GM23248 (cell line): Measurements from ENCODE around the gene SLC1A2. TPM values are rescaled to one million over a fixed set of nuclear protein-coding genes. Genes with fewer than 3 reads are reported as not detected.
A peak's percentile ranks its signal among the peaks of the same experiment; 100 is the strongest.

ENCODE experiments used
- DNase-seq: peaks from one replicate; pipeline ENCODE4 v3.0.0-alpha.2; 2015
- H2AFZ ChIP-seq: fragments of 200-600 bp; sonication (generic); 2 replicates; pipeline ENCODE4 v1.6.1; 2016; ENCODE audit warnings: antibody characterized with exemption
- H3F3A ChIP-seq: fragments of 200-600 bp; sonication (generic); 2 replicates; pipeline ENCODE4 v1.6.1; 2016; ENCODE audit warnings: mild to moderate bottlenecking, antibody characterized with exemption, mixed run types; ENCODE audit not compliant: insufficient read depth
- H3K27ac ChIP-seq: fragments of 200-600 bp; sonication (generic); 2 replicates; pipeline ENCODE4 v1.5.1; 2016; ENCODE audit warnings: mild to moderate bottlenecking
- H3K27me3 ChIP-seq: fragments of 200-600 bp; sonication (generic); replicated peaks from 2 replicates; pipeline ENCODE4 v1.6.1; 2016; ENCODE audit warnings: mild to moderate bottlenecking; ENCODE audit not compliant: insufficient read depth
- H3K36me3 ChIP-seq: fragments of 200-600 bp; sonication (generic); 2 replicates; pipeline ENCODE4 v1.6.1; 2016; ENCODE audit warnings: low read depth, mild to moderate bottlenecking
- H3K4me1 ChIP-seq: fragments of 200-600 bp; sonication (generic); 2 replicates; pipeline ENCODE4 v1.6.1; 2016; ENCODE audit warnings: mild to moderate bottlenecking; ENCODE audit not compliant: insufficient read depth
- H3K4me2 ChIP-seq: fragments of 200-600 bp; sonication (generic); one replicate; pipeline ENCODE4 v1.6.1; 2016; ENCODE audit warnings: mild to moderate bottlenecking; ENCODE audit not compliant: unreplicated experiment
- H3K4me3 ChIP-seq: fragments of 200-600 bp; sonication (generic); 2 replicates; pipeline ENCODE4 v1.5.1; 2016; ENCODE audit warnings: mild to moderate bottlenecking
- H3K79me2 ChIP-seq: fragments of 200-600 bp; sonication (generic); 2 replicates; pipeline ENCODE4 v1.6.1; 2016; ENCODE audit warnings: mild to moderate bottlenecking; ENCODE audit not compliant: insufficient read depth
- H3K9ac ChIP-seq: fragments of 200-600 bp; sonication (generic); 2 replicates; pipeline ENCODE4 v1.6.1; 2016; ENCODE audit warnings: mild to moderate bottlenecking
- H3K9me2 ChIP-seq: fragments of 200-600 bp; sonication (generic); 2 replicates; pipeline ENCODE4 v1.6.1; 2016; ENCODE audit warnings: mixed run types, mild to moderate bottlenecking, moderate library complexity; ENCODE audit not compliant: insufficient read depth
- H3K9me3 ChIP-seq: fragments of 200-600 bp; sonication (generic); one replicate; pipeline ENCODE4 v1.6.1; 2017; ENCODE audit warnings: low read depth
- H4K20me1 ChIP-seq: fragments of 200-600 bp; sonication (generic); 2 replicates; pipeline ENCODE4 v1.6.0; 2016; ENCODE audit not compliant: insufficient read depth
- EZH2 ChIP-seq: fragments of 200-600 bp; sonication (generic); IDR thresholded peaks from 2 replicates; pipeline ENCODE4 v1.6.1; 2018; ENCODE audit warnings: antibody characterized with exemption, mild to moderate bottlenecking; ENCODE audit not compliant: insufficient read depth, poor library complexity, severe bottlenecking
- EZH2phosphoT487 ChIP-seq: fragments of 200-600 bp; sonication (generic); IDR thresholded peaks from 2 replicates; pipeline ENCODE4 v1.6.1; 2018; ENCODE audit warnings: antibody characterized with exemption, moderate library complexity, mild to moderate bottlenecking, low read depth; ENCODE audit not compliant: insufficient read depth
- WGBS, 2 experiments: methylation state at CpG; one replicate each; pipeline ENCODE4 v1.1.6; 2015 to 2017; ENCODE audit warnings: low lambda C conversion rate in 2 of 2, low coverage in 1 of 2; ENCODE audit errors: missing lambda C conversion rate in 2 of 2; 5-methylcytosine and 5-hydroxymethylcytosine counted together
- in situ Hi-C: fragments of 300-500 bp; cut with MboI; formaldehyde crosslinking; loops from 2 replicates; pipeline ENCODE4 v1.15.0; 2020
- polyA plus RNA-seq: library from polyadenylated mRNA; unstranded; fragments of >200 nt; fragmentation: Nextera tagmentation; extraction: Ambion mirVana; gene quantifications from 2 replicates; pipeline ENCODE4 v1.2.1, GENCODE V29; 2016
- total RNA-seq: library from RNA; depleted of rRNA; stranded (reverse); fragments of >200 nt; shearing (Covaris generic); gene quantifications from 2 replicates; pipeline ENCODE4 v1.2.3, GENCODE V29; 2014

Gene SLC1A2
- total and polyA plus RNA-seq, 2 experiments from 2014 or later, result 0.88 to 1.2 TPM

DNA sequence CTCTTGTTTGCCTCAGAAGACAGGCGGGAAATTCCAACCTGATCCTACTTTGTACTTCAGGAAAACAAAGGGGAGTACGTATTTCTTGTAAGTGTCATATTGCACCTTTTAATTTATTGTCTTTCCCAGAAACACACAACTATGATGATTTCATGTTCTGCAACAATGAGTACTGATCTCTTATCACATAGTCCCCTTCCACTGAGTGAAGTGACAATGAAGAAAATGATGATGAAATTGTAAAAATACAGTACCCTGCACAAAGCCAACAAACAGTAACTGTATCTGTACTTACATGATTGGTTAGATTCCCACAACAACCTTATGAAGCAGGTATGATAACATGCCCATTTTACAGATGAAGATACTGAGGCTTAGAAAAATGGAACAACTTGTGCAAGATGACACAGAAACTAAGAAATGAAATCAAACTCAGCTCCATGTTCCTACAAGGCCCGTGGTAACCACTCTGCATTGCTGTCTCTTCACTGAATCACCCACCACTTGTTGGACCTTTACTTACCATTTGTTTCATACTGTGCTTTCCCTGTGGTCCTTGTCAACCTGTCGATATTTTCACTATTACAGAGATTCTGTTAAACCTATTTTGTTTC, 37.5 kb downstream of the SLC1A2 start:
- no peaks in the 10 kb centered on the region for H3K79me2 ChIP-seq
- no peaks in the 10 kb centered on the region for H3K27me3 ChIP-seq
- TF ChIP-seq EZH2, result no peak
- TF ChIP-seq EZH2phosphoT487, result no peak
- DNase-seq, result no peak
- H2AFZ ChIP-seq, result no peak overlapping the region
- H3K4me2 ChIP-seq, result no peak overlapping the region
- no peaks in the 10 kb centered on the region for H3K9me2 ChIP-seq
- in situ Hi-C loops, result no loop called here
- peaks cover 7% of the 10 kb centered on the region; the same call in 1 of the 2 replicates for H3F3A ChIP-seq
- H4K20me1 ChIP-seq, result no peaks in the 10 kb centered on the region
- no peak overlapping the region for H3K4me3 ChIP-seq
- H3K9ac ChIP-seq, result no peak overlapping the region
- no peak overlapping the region for H3K27ac ChIP-seq
- WGBS, 2 experiments, result 93 to 95% methylated on average over 4 of the region's 4 CpGs
- peaks cover 5% of the 10 kb centered on the region for H3K4me1 ChIP-seq
- no peaks in the 10 kb centered on the region for H3K36me3 ChIP-seq
- no peaks in the 10 kb centered on the region for H3K9me3 ChIP-seq

DNA sequence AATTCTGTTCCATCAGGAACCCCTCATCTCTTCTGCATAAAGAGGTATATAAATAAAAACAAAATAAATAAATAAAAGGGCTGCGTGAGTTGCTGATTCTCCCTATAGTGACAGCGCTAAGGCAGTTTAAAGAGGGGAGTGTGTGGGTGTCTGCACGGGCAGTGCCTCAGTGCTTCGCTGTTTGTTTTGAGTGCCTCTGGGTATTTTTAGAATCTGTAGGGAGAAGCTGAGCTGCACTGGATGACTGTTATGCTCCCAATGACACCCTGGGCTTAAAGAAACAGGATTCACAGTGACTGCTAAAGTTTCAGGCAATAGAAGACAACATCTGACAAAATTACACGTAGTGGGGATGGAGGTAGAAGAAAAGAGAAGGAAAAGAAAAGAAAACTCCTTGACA, 38.8 kb downstream of the SLC1A2 start:
- no peaks in the 10 kb centered on the region for H3K79me2 ChIP-seq
- H3K9ac ChIP-seq, result no peak overlapping the region
- H3K4me1 ChIP-seq, result peaks cover 16% of the 10 kb centered on the region
- no peak overlapping the region for H3K27ac ChIP-seq
- H3K9me3 ChIP-seq, result no peaks in the 10 kb centered on the region
- no peaks in the 10 kb centered on the region for H3K27me3 ChIP-seq
- no peaks in the 10 kb centered on the region for H4K20me1 ChIP-seq
- H3K9me2 ChIP-seq, result no peaks in the 10 kb centered on the region
- H3K36me3 ChIP-seq, result no peaks in the 10 kb centered on the region
- TF ChIP-seq EZH2 (no peak), EZH2phosphoT487 (no peak)
- peaks cover 16% of the 10 kb centered on the region; the same call in 1 of the 2 replicates for H3F3A ChIP-seq
- no peak overlapping the region for H2AFZ ChIP-seq
- H3K4me3 ChIP-seq, result no peak overlapping the region
- H3K4me2 ChIP-seq, result no peak overlapping the region
- WGBS, 2 experiments, result 85 to 90% methylated on average over 5 of the region's 5 CpGs
- DNase-seq, result no peak
- in situ Hi-C loops, result no loop called here

DNA sequence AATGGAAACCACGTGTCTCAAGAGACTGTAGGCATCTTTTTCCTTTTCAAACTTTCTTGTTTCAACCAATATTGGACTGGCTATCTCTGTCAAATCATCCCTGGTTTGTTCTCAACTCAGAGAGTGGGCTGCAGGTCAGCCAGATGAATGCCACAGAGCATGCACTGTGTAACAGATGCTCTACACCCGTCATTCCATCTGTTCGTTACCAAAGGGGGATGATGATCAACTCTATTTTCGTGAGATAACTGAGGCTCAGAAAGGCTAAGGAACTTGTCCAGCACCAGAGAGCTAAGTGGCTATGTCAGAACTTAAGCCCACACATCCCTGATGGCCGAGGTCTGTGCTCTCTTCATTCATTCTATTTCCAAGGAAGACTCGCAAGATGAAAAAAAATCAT, 42.1 kb downstream of the SLC1A2 start:
- DNase-seq, result no peak
- peaks cover 16% of the 10 kb centered on the region for H3K4me1 ChIP-seq
- H3K9me2 ChIP-seq, result no peaks in the 10 kb centered on the region
- no peaks in the 10 kb centered on the region for H3K27me3 ChIP-seq
- H3K9me3 ChIP-seq, result no peaks in the 10 kb centered on the region
- WGBS, 2 experiments, result 69 to 71% methylated on average over 6 of the region's 6 CpGs
- no peaks in the 10 kb centered on the region for H3K79me2 ChIP-seq
- peaks cover 16% of the 10 kb centered on the region; the same call in 1 of the 2 replicates for H3F3A ChIP-seq
- no peak overlapping the region for H3K4me3 ChIP-seq
- in situ Hi-C loops, result no loop called here
- no peak overlapping the region for H3K9ac ChIP-seq
- no peak overlapping the region for H3K27ac ChIP-seq
- H2AFZ ChIP-seq, result no peak overlapping the region
- H3K4me2 ChIP-seq, result no peak overlapping the region
- no peaks in the 10 kb centered on the region for H3K36me3 ChIP-seq
- TF ChIP-seq EZH2phosphoT487 (no peak), EZH2 (no peak)
- H4K20me1 ChIP-seq, result no peaks in the 10 kb centered on the region

DNA sequence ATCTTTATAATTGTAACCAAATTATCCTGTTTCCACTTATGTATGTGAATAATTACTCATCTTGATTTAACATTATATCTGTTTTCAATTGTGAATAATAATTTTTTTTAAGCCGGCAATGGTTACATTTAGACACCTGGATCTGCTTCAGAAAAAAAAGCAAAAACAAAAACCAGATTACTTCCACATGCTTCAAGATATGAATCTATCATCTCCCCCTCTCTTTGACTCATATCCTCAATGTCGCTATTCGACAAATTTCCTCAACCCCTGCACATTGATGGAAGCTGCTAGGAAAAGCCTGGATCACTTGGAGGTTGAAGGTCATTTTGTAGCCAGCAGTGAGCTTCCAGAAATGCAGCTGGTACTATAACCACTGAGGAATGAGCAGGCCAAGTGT, 42.7 kb downstream of the SLC1A2 start:
- no peak overlapping the region for H3K27ac ChIP-seq
- peaks cover 16% of the 10 kb centered on the region; the same call in 1 of the 2 replicates for H3F3A ChIP-seq
- in situ Hi-C loops, result no loop called here
- DNase-seq, result peak; percentile 53
- no peaks in the 10 kb centered on the region for H3K27me3 ChIP-seq
- H4K20me1 ChIP-seq, result no peaks in the 10 kb centered on the region
- WGBS, 2 experiments, result 0 to 3% methylated on average over 3 of the region's 3 CpGs
- H3K9me2 ChIP-seq, result no peaks in the 10 kb centered on the region
- H3K4me2 ChIP-seq, result peak overlapping the region; percentile 16
- no peak overlapping the region for H3K9ac ChIP-seq
- no peaks in the 10 kb centered on the region for H3K36me3 ChIP-seq
- no peaks in the 10 kb centered on the region for H3K9me3 ChIP-seq
- H3K79me2 ChIP-seq, result no peaks in the 10 kb centered on the region
- no peak overlapping the region for H3K4me3 ChIP-seq
- H2AFZ ChIP-seq, result no peak overlapping the region
- TF ChIP-seq EZH2, result no peak
- TF ChIP-seq EZH2phosphoT487, result no peak
- peaks cover 16% of the 10 kb centered on the region for H3K4me1 ChIP-seq
